ENCODE measurements around the gene RNPEP. TPM values are rescaled to one million over a fixed set of nuclear protein-coding genes. Genes with fewer than 3 reads are reported as not detected.

Gene RNPEP
- total and polyA plus RNA-seq, 2 of the 13 experiments (the other 11 are each of a cell fraction or from before 2014, with no cell fraction given), result 20.6 to 38.4 TPM

- no peak for TF ChIP-seq CERS6 (CRISPR knock-in tag; IDR thresholded peaks at IDR 0.05)
- TF ChIP-seq ZBTB33 (CRISPR knock-in tag; IDR thresholded peaks at IDR 0.05), result peak; percentile 35; the same call in 1 of the 2 replicates
- TF ChIP-seq ZBTB40 (IDR thresholded peaks at IDR 0.05), result peak; percentile 66
- peak; percentile 63 for TF ChIP-seq ZBTB40 (CRISPR knock-in tag; IDR thresholded peaks at IDR 0.05)
- no peak for TF ChIP-seq NONO (IDR thresholded peaks at IDR 0.05)
- TF ChIP-seq NONO (CRISPR knock-in tag; conservative IDR thresholded peaks at IDR 0.05), result no peak
- TF ChIP-seq PLSCR1 (CRISPR knock-in tag; IDR thresholded peaks at IDR 0.05; ENCODE audit: borderline replicate concordance), result no peak
- TF ChIP-seq ZNF543 (CRISPR knock-in tag; IDR thresholded peaks at IDR 0.05), result no peak
- TF ChIP-seq MTA1 (CRISPR knock-in tag; IDR thresholded peaks at IDR 0.05; ENCODE audit: borderline replicate concordance), result no peak
- no peak for TF ChIP-seq TRIM24 (CRISPR knock-in tag; IDR thresholded peaks at IDR 0.05)
- no peak for TF ChIP-seq ZNF333 (CRISPR knock-in tag; IDR thresholded peaks at IDR 0.05; ENCODE audit: borderline replicate concordance)
- TF ChIP-seq ESRRA (CRISPR knock-in tag; IDR thresholded peaks at IDR 0.05; ENCODE audit: low read depth), result no peak
- TF ChIP-seq RAD21 (CRISPR knock-in tag; IDR thresholded peaks at IDR 0.05), result peak; percentile 39; the same call in 1 of the 2 replicates
Measured at GRCh38 chr1:202005958-202006357, 23.5 kb downstream of the RNPEP start (continued).

Data from HepG2 (cell line).